ENCODE results near the gene SUMF1.
"Not testable (repeated sequence)": the region's sequence is repeated elsewhere in the genome, so short reads cannot be mapped to it uniquely, and the experiment has no call there.

SUMF1 gene

GRCh38 chr3:4334548-4334947, 132.5 kb downstream of the SUMF1 start:
- DNase-seq = no peak

DNA sequence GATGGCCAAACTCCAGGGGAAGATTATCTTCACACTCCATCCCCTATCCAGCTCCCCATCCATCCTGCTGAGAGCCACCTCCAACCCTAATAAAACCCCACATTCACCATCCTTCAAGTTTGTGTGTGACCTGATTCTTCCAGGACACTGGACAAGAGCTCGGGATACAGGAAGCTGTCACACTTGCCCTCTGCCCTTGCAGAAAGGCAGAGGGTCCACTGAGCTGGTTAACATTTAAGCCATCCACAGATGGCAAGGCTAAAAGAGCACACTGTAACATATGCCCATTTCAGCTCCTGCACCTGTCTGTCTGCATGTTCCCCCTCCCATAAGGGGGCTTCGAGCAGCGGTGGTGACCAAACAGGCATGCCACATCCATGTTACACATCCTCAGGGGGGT, 134.1 kb downstream of the SUMF1 start:
- no peak for DNase-seq

- no peak for DNase-seq
These were observed 134.5 kb downstream of the SUMF1 start for GRCh38 chr3:4332574-4332973.

GRCh38 chr3:4332111-4332510, 135.0 kb downstream of the SUMF1 start:
- DNase-seq = no peak

DNA sequence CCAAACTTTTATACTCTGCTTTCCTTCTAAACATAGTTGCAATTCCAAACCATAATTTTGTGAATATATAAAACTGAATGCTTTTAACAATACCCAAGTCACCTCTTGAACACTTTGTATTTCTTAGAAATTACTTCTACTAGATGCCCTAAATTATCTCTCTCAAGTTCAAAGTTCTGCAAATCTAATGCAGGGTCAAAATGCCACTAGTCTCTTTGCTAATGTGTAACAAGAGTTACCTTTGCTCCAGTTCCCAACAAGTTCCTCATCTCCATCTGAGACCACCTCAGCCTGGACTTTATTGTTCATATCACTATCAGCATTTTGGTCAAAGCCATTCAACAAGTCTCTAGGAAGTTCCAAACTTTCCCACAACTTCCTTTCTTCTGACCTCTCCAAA, 137.3 kb downstream of the SUMF1 start:
- not testable (repeated sequence) for DNase-seq

DNA sequence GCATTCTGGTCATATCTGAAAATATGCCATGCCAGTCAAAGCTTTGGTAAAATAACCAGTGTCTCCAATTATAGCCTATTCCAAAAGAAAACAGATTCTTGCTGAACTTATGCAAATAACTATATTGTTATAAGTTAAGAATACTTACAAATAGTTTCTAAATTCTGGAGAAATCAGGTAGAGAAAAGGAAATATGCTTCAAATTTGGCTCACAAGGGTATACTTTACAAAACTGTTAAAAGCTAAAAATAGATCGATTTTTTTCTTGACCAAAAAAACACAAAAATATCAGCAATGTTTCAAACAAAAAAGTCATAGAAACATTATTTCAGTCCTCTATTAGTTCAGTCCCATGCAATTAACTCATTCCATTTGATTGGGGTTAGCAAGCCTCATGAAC, 140.2 kb downstream of the SUMF1 start:
- no peak for DNase-seq

DNA sequence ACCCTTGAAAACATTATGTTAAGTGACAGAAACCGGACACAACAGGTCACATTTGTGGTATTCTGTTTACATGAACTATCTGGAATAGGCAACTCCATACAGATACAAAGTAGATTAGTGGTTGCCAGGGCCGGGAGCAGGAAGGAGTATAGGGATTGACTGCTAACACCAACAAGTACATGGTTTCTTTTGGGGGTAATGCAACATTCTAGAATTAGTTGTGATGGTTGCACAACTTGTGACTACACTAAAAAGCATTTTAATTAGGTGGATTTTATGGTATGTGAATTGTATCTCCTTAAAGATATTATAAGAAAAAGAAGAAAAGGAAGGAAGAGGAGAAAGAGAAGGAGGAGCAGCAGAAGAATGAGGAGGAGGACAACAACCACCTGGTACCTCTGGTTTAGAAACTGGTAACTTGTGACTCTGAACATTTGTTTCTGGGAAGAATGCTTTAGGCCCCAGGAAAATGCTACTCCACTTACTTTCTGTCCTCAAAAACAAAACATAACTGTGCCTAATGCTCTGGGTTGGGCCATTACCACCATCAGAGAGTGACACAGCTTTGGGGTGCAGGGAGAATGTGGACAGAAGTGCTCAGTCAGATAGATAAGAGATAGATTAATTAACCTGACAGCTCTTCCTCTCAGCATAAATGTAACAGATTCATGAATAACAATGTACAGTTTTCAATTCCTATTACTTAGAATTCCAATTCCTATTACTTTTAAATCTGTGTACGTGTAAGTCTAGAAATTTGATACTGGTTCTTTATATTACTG, 143.6 kb downstream of the SUMF1 start:
- peak; percentile 47 for DNase-seq

DNA sequence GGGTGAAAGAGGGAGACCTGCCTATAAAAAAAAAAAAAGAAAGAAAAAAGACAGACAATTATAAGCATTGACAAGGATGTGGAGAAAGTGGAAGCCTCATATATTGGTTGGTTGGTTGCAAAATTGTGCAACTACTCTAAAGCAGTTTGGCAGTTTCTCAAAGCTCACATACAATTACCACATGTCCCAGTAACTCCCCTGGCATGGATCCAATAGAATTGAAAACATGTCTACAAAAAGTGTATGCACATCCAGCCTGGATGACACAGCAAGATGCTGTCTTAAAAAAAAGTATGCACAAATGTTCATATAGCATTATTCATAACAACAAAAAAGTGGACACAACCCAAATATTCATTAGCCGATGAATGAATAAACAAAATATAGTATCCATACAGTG, 144.4 kb downstream of the SUMF1 start:
- DNase-seq = peak; percentile 84

DNA sequence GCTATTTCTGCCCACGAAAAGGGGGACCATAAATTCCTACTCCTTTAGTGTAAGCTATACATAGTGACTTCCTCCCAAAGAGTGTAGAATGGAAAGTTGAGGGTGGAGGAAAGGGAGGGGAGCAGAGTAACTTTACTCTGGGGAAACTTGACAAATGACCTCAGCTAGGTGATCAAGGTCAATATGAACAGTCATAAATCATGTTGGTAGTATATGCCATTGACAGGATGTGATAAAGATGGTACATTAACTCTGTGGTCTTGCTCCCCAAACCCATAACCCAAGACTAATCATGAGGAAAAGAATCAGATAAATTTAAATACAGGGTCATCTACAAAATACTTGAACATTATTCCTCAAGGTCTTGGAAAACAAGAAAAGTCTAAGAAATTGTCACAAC, 145.3 kb downstream of the SUMF1 start:
- DNase-seq = no peak

- no peak for DNase-seq
These were observed 146.8 kb downstream of the SUMF1 start for GRCh38 chr3:4320096-4320911.

DNA sequence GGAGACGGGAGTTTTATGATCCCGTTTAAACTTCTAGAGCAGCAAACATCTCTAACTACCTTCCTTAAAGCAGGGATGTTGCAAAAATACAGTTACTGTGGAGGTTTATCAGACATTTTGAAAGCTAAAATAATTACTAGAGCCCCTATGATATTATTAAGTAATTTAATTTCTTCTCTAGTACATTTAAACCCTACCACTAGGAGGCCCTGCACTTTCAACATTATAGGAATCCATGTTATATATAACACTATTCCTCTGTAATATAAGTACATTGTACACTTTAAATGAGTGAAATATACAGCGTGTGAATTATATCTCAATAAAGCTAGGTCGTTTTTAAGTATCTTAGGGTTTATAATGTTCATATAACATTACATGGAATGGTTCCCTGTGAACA, 152.4 kb downstream of the SUMF1 start:
- DNase-seq = no peak

GRCh38 chr3:4313606-4314293, 153.3 kb downstream of the SUMF1 start:
- DNase-seq = peak; percentile 15

DNA sequence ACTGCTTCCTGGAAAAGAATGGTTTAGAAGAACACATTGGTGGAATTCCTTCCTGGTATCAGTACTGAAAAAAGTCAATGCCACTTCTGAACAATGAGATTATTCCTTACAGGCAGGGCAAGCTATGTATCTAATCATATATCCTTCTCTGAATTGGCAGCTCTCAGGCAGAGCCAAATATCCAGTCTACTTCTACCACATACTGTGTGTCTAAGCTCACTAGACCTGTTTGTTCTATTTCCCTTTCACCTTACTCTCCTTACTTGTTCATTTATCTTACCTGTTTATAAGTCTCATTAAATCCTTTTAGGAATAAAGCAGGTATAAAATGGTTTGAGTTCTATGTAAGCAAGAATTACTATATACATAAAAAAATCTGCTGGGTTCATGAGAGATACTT, 155.6 kb downstream of the SUMF1 start:
- no peak for DNase-seq

All from fibroblast of skin of scalp (primary cell).